Measurements from ENCODE around the gene METTL9.

Gene METTL9

DNA sequence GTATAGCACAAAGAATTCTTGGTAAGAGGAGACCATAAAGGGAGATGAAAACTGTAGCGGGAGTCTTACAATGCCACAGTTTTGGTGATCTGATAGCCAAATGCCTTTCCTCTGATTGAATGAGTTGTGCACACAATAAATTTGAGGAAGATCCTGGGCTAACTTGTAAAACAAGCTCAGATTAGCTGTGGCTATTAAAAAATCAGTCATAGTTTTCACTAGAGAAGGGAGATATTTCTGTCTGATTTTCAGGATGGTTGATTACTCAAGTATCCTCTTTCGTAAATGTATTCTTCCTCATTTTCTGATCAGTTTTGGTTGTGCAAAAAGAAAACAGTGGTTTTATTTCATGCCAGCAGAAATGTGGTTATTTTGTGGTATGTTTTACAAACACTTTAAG lies 9.1 kb upstream of the METTL9 start:
- TF ChIP-seq, protein P1, sequence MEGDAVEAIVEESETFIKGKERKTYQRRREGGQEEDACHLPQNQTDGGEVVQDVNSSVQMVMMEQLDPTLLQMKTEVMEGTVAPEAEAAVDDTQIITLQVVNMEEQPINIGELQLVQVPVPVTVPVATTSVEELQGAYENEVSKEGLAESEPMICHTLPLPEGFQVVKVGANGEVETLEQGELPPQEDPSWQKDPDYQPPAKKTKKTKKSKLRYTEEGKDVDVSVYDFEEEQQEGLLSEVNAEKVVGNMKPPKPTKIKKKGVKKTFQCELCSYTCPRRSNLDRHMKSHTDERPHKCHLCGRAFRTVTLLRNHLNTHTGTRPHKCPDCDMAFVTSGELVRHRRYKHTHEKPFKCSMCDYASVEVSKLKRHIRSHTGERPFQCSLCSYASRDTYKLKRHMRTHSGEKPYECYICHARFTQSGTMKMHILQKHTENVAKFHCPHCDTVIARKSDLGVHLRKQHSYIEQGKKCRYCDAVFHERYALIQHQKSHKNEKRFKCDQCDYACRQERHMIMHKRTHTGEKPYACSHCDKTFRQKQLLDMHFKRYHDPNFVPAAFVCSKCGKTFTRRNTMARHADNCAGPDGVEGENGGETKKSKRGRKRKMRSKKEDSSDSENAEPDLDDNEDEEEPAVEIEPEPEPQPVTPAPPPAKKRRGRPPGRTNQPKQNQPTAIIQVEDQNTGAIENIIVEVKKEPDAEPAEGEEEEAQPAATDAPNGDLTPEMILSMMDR (IDR thresholded peaks at IDR 0.05; ENCODE audit: insufficient read depth, low read depth, low read length, missing control alignments): no peak

DNA sequence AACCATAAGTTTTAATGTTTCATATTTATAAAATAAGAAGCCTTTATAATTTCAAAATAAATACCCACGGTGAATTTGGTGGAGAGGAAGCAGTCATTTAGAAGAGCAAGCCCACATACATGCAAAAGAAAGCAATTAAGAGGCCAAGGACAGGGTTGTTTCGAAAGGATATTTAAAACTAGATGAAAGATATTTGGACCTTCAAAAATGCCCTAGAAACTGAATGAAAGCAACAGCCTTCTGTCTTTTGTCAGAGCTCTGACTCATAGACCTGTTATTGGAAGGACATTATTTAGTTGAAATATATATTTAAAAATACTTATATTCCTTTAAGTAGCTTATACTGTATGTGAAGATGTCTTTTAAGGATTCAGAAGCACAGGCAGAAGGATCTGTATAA lies 8.6 kb upstream of the METTL9 start:
- DNase-seq (ENCODE audit: low read depth): no peak
- TF ChIP-seq, protein P1 (IDR thresholded peaks at IDR 0.05; ENCODE audit: insufficient read depth, low read depth, low read length, missing control alignments): no peak
- no peak overlapping the region for H3K4me3 ChIP-seq (ENCODE audit: low read depth, low read length)

More for the DNA sequence above, 9.1 kb upstream of the METTL9 start:
- no peak for DNase-seq (ENCODE audit: low read depth)
- no peak overlapping the region for H3K4me3 ChIP-seq (ENCODE audit: low read depth, low read length)

DNA sequence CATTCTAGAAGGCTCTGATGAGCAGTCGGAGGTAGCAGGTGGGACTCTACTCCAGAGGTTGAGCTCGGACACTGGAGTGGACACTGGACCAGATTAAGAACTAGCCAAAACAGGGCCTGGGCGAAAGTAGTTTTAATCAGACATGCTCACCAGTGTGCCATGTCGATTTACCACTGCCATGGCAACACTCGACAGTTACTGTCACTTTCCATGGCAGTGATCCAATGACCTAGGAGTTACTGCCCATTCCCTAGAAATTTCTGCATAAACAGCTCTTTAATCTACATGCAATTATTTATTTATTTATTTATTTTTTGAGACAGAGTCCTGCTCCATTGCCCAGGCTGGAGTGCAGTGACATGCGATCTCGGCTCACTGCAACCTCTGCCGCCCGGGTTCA lies 7.2 kb upstream of the METTL9 start:
- no peak for DNase-seq (ENCODE audit: low read depth)
- TF ChIP-seq, protein P1 (IDR thresholded peaks at IDR 0.05; ENCODE audit: insufficient read depth, low read depth, low read length, missing control alignments): no peak
- H3K4me3 ChIP-seq (ENCODE audit: low read depth, low read length): no peak overlapping the region

DNA sequence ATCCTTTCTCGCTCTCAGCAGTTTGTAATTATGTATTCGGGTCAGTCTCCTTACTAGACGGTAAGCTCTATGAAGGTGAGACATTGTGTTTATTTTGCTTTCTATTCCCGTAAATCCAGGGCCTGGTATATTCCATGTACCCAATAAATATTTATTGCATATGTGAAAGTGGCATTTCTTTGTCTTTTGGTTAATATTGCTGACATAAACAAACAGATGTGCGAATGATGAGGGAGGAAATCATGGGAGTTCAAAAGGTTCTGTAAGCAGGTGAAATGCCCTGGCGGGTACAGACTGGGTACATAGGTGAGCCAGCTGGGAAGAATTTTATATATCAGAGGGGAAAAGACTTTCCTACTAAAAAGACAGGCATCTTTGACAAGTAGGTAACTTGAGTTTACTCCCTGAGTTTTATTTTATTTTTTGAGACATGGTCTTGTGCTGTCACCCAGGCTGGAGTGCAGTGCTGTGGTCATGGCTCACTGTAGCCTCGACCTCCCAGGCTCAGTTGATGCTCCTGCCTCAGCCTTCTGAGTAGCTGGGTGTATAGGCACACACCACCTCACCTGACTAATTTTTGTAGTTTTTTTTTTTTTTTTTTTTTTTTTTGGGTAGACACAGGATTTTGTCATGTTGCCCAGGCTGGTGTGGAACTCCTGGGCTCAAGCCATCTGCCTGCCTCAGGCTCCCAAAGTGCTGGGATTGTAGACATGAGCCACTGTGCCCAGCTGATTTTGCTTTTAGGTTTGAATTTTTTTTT lies 5.7 kb upstream of the METTL9 start:
- TF ChIP-seq, protein P1 (IDR thresholded peaks at IDR 0.05; ENCODE audit: insufficient read depth, low read depth, low read length, missing control alignments): no peak
- DNase-seq (ENCODE audit: low read depth): no peak
- no peak overlapping the region for H3K4me3 ChIP-seq (ENCODE audit: low read depth, low read length)

DNA sequence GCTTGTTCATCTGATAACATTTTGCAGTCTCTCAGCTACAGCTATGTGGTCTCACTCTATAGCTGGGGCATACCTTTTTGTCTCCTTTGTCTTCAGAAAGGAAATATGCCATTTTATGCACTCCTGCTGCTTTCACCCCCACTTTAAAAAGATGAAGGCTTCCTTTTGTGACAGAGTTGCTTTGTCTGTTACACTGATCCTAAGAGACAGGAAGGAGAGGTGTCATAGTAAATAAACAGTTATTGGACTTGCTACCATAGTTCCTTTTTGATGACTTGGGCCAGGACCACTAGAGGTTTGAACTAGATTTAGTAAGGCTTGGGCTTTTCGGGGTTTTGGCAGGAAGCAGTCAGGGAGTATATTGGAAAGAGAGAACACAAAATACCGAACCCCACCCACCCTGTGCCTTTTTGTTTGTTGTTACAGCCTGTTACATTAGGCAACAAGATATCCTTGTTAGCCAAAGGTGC lies 1.8 kb upstream of the METTL9 start:
- no peak for DNase-seq (ENCODE audit: low read depth)
- TF ChIP-seq, protein P1 (IDR thresholded peaks at IDR 0.05; ENCODE audit: insufficient read depth, low read depth, low read length, missing control alignments): no peak
- no peak overlapping the region for H3K4me3 ChIP-seq (ENCODE audit: low read depth, low read length)

DNA sequence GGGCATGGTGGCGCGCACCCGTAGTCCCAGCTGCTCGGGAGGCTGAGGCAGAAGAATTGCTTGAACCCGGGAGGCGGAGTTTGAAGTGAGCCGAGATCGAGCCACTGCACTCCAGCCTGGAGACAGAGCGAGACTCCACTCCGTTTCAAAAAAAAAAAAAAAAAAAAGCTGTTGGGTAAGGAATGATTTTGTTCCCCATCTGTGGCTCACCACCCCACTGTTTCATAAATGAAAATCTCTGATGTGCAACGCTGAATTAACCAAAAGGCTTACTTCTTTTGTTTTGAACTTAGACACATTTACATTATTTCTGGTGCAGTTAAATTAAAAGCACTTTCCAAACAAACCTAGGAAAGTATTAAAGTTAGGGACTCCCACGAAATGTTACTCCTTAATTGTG lies 1.2 kb upstream of the METTL9 start:
- H3K4me3 ChIP-seq (ENCODE audit: low read depth, low read length): no peak overlapping the region
- TF ChIP-seq, protein P1 (IDR thresholded peaks at IDR 0.05; ENCODE audit: insufficient read depth, low read depth, low read length, missing control alignments): no peak
- DNase-seq (ENCODE audit: low read depth): no peak

DNA sequence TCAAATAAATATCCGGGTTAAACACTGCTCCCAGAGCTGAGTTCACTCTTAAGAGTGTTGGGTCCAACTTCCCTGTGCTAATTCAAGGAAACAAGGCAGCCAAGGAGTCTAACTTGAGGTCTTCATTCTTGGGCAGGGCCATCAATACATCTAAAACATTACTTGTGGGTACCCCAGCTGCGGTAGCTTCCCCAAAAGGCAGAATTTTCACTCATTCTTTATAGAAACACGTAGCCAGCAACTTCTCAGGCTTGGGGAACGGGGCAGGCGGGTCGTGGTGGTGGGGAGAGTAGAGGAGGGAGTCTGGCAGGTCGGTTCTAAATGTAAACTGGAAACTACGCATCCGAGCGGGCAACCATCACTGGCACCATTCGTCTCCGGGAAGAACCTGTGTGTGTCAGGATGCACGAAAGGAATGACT lies 666 bp upstream of the METTL9 start:
- TF ChIP-seq, protein P1 (IDR thresholded peaks at IDR 0.05; ENCODE audit: insufficient read depth, low read depth, low read length, missing control alignments): no peak
- H3K4me3 ChIP-seq (ENCODE audit: low read depth, low read length): peak overlapping the region; percentile 100
- DNase-seq (ENCODE audit: low read depth): peak; percentile 13
